ENCODE data around the gene EARS2. TPM values are rescaled to one million over a fixed set of nuclear protein-coding genes. Genes with fewer than 3 reads are reported as not detected.
"Not testable (repeated sequence)": the region's sequence is repeated elsewhere in the genome, so short reads cannot be mapped to it uniquely, and the experiment has no call there.

Gene EARS2
- polyA plus RNA-seq, 1 of the 3 experiments (the other 2 are of a cell fraction): 23.2 TPM

GRCh38 chr16:23485257-23485614 is 71.9 kb downstream of the EARS2 start (continued):
- TF ChIP-seq MAX (IDR thresholded peaks at IDR 0.05; ENCODE audit: low read depth): no peak
- no peak for TF ChIP-seq RAD21 (IDR thresholded peaks at IDR 0.05; ENCODE audit: low read length)
- TF ChIP-seq FOXJ3 (CRISPR knock-in tag; IDR thresholded peaks at IDR 0.05): no peak
- TF ChIP-seq FOSL2 (IDR thresholded peaks at IDR 0.05; ENCODE audit: borderline replicate concordance, low read depth): no peak
- TF ChIP-seq IRF3 (IDR thresholded peaks at IDR 0.05; ENCODE audit: low read depth, low read length): no peak
- no peak for TF ChIP-seq NFIC (IDR thresholded peaks at IDR 0.05; ENCODE audit: borderline replicate concordance)

GRCh38 chr16:23484510-23485256 is 72.5 kb downstream of the EARS2 start:
- 96% methylated on average over 8 of the region's 8 CpGs for WGBS (ENCODE audit: low lambda C conversion rate)
- POLR2A ChIA-PET: no interaction called here
- Histone ChIP-seq H3K79me2 (ENCODE audit: insufficient read depth) (no peaks in the 10 kb centered on the region), H3F3A (replicated peaks; ENCODE audit: insufficient read depth) (no peaks in the 10 kb centered on the region), H4K20me1 (ENCODE audit: insufficient read depth) (no peaks in the 10 kb centered on the region), H3K9me3 (no peaks in the 10 kb centered on the region), H3K9ac (no peak overlapping the region), H3K27ac (ENCODE audit: low read depth in 2 of 2, low read length in 1 of 2) (no peak overlapping the region), H3K36me3 (replicated peaks in 1 of 2; ENCODE audit: control insufficient read depth in 1 of 2, insufficient read depth in 2 of 2, low read length in 1 of 2) (peaks cover 38 to 63% of the 10 kb centered on the region in 2 experiments), H3K4me2 (no peak overlapping the region), H3K4me3 (ENCODE audit: low read depth in 2 of 2, low read length in 1 of 2) (no peak overlapping the region), H3K9me2 (no peaks in the 10 kb centered on the region), H3K4me1 (ENCODE audit: control insufficient read depth in 1 of 2, insufficient read depth in 2 of 2, low read depth in 1 of 2, low read length in 1 of 2) (no peaks in the 10 kb centered on the region), H2AFZ (ENCODE audit: low read depth) (no peak overlapping the region), H3K27me3 (ENCODE audit: insufficient read depth) (no peaks in the 10 kb centered on the region)
- CTCF ChIA-PET: interaction anchor here (1.1 kb wide), 1 partner anchor 302 kb away, joined by 4 read pairs; no protein-coding TSS in a partner anchor
- TF ChIP-seq RCOR1 (IDR thresholded peaks at IDR 0.05; ENCODE audit: low read length) (no peak), SMC3 (IDR thresholded peaks at IDR 0.05; ENCODE audit: low read depth, low read length) (no peak), USF1 (IDR thresholded peaks at IDR 0.05; ENCODE audit: borderline replicate concordance, low read depth) (no peak), MEF2A (IDR thresholded peaks at IDR 0.05; ENCODE audit: borderline replicate concordance, low read depth) (no peak), REST (IDR thresholded peaks at IDR 0.05; ENCODE audit: low read depth, low read length) (no peak)
- DNase-seq: no peak

GRCh38 chr16:23483492-23483891 is 73.7 kb downstream of the EARS2 start:
- H4K20me1 ChIP-seq (ENCODE audit: insufficient read depth); H3K79me2 ChIP-seq (ENCODE audit: insufficient read depth); H3K9me2 ChIP-seq; H3K9me3 ChIP-seq; H2AFZ ChIP-seq (ENCODE audit: low read depth); H3K4me2 ChIP-seq; CTCF ChIA-PET; H3F3A ChIP-seq (replicated peaks; ENCODE audit: insufficient read depth); DNase-seq; H3K27ac ChIP-seq (ENCODE audit: low read depth in 2 of 2, low read length in 1 of 2); POLR2A ChIA-PET; H3K27me3 ChIP-seq (ENCODE audit: insufficient read depth); H3K4me1 ChIP-seq (ENCODE audit: control insufficient read depth in 1 of 2, insufficient read depth in 2 of 2, low read depth in 1 of 2, low read length in 1 of 2); H3K9ac ChIP-seq; H3K4me3 ChIP-seq (ENCODE audit: low read depth in 2 of 2, low read length in 1 of 2): not testable (repeated sequence)
- WGBS (ENCODE audit: low lambda C conversion rate): 96% methylated on average over 8 of the region's 8 CpGs
- H3K36me3 ChIP-seq (replicated peaks in 1 of 2; ENCODE audit: control insufficient read depth in 1 of 2, insufficient read depth in 2 of 2, low read length in 1 of 2): peaks cover 30 to 63% of the 10 kb centered on the region in 2 experiments

Measured in SK-N-SH (cell line).